Measurements from ENCODE around the gene BMAL1. TPM values are rescaled to one million over a fixed set of nuclear protein-coding genes. Genes with fewer than 3 reads are reported as not detected.

BMAL1 gene
- total and polyA plus RNA-seq, 7 donors: 7.4 to 35.4 (median 28.2) TPM

DNA sequence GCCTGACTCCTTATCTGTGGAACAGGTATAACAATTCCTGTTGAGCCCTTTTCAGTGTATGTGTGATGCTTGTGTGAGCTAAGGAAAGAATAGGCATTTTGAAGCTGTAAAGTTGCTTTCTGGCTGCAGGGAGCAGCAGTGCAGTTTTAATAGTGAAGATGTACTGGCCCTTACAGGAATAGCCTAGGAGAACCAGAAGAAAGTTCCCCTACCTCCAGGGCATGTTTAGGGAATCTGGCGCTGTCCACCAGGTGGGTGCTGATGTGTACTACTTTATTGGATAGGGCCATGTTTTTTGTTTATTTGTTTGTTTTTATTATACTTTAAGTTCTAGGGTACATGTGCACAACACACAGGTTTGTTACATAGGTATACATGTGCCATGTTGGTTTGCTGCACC lies 11.5 kb downstream of the BMAL1 start:
- no peak for TF ChIP-seq CTCF (IDR thresholded peaks at IDR 0.05)
- Histone ChIP-seq H3K4me1 (peaks cover 73% of the 10 kb centered on the region), H3K9me3 (no peaks in the 10 kb centered on the region), H3K36me3 (ENCODE audit: insufficient read depth in 1 of 2, low read depth in 1 of 2) (no peaks in the 10 kb centered on the region), H3K27me3 (ENCODE audit: insufficient read depth in 3 of 3, low read length in 2 of 3) (no peaks in the 10 kb centered on the region), H3K4me3 (no peak overlapping the region), H3K27ac (no peak overlapping the region)
- intact Hi-C loops (cut with DNase I): no loop called here
- DNase-seq (no peak), ATAC-seq (peak in 1 of 4 donors; percentile 23)
- WGBS, 3 donors: 80 to 84% (median 81%) methylated on average over 1 of the region's 1 CpG

- Histone ChIP-seq H3K4me3 (no peak overlapping the region), H3K4me1 (peaks cover 79% of the 10 kb centered on the region), H3K36me3 (ENCODE audit: insufficient read depth in 1 of 2, low read depth in 1 of 2) (no peaks in the 10 kb centered on the region), H3K27ac (no peak overlapping the region), H3K9me3 (no peaks in the 10 kb centered on the region), H3K27me3 (ENCODE audit: insufficient read depth in 3 of 3, low read length in 2 of 3) (no peaks in the 10 kb centered on the region)
- ATAC-seq: no peak
- intact Hi-C loops (cut with DNase I): no loop called here
- DNase-seq: no peak
- WGBS, 3 donors: 42 to 71% (median 53%) methylated on average over 5 of the region's 5 CpGs
- no peak for TF ChIP-seq CTCF (IDR thresholded peaks at IDR 0.05)
These were observed 12.8 kb downstream of the BMAL1 start for GRCh38 chr11:13290221-13290980.

GRCh38 chr11:13291361-13291760 lies 13.8 kb downstream of the BMAL1 start:
- Histone ChIP-seq H3K27ac (no peak overlapping the region), H3K27me3 (ENCODE audit: insufficient read depth in 3 of 3, low read length in 2 of 3) (no peaks in the 10 kb centered on the region), H3K9me3 (no peaks in the 10 kb centered on the region), H3K4me3 (no peak overlapping the region), H3K36me3 (ENCODE audit: insufficient read depth in 1 of 2, low read depth in 1 of 2) (no peaks in the 10 kb centered on the region), H3K4me1 (peaks cover 83% of the 10 kb centered on the region)
- intact Hi-C loops (cut with DNase I): no loop called here
- no peak for TF ChIP-seq CTCF (IDR thresholded peaks at IDR 0.05)
- WGBS, 3 donors: 93 to 97% (median 93%) methylated on average over 3 of the region's 3 CpGs
- no peak for DNase-seq
- ATAC-seq: no peak

DNA sequence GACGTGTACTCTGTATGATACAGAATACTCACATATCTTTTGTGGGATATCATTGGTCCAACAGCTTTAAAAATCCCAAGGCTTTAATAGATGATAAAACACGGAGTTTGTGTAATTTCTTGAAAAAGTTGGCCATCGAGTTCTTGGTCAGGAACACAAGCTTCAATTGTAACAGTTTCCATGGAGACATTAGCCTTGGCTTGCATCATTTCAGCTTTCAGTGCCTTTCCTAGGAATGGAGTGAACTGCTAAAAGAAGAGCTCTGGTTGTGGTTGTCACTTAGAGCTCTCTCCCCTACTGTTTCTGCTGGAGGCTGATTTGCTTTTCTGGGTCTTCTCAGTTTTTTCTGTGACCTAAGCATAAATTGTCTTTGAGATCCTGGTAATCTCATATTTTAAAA lies 14.2 kb downstream of the BMAL1 start:
- ATAC-seq: no peak
- peaks cover 81% of the 10 kb centered on the region for H3K4me1 ChIP-seq
- intact Hi-C loops (cut with DNase I): no loop called here
- DNase-seq: no peak
- H3K27me3 ChIP-seq (ENCODE audit: insufficient read depth in 3 of 3, low read length in 2 of 3): no peaks in the 10 kb centered on the region
- H3K4me3 ChIP-seq: no peak overlapping the region
- no peaks in the 10 kb centered on the region for H3K36me3 ChIP-seq (ENCODE audit: insufficient read depth in 1 of 2, low read depth in 1 of 2)
- no peaks in the 10 kb centered on the region for H3K9me3 ChIP-seq
- H3K27ac ChIP-seq: no peak overlapping the region
- no peak for TF ChIP-seq CTCF (IDR thresholded peaks at IDR 0.05)
- 38 to 73% (median 48%) methylated on average over 3 of the region's 3 CpGs for WGBS, 3 donors

GRCh38 chr11:13292970-13293369 lies 15.4 kb downstream of the BMAL1 start:
- Histone ChIP-seq H3K27ac (no peak overlapping the region), H3K4me3 (no peak overlapping the region), H3K36me3 (ENCODE audit: insufficient read depth in 1 of 2, low read depth in 1 of 2) (no peaks in the 10 kb centered on the region), H3K4me1 (peaks cover 81% of the 10 kb centered on the region), H3K9me3 (no peaks in the 10 kb centered on the region), H3K27me3 (ENCODE audit: insufficient read depth in 3 of 3, low read length in 2 of 3) (no peaks in the 10 kb centered on the region)
- intact Hi-C loops (cut with DNase I): no loop called here
- ATAC-seq (no peak), DNase-seq (no peak)
- TF ChIP-seq CTCF (IDR thresholded peaks at IDR 0.05): no peak
- WGBS, 3 donors: 96 to 98% (median 97%) methylated on average over 2 of the region's 2 CpGs
